ENCODE results near the gene NPC2.

DNA sequence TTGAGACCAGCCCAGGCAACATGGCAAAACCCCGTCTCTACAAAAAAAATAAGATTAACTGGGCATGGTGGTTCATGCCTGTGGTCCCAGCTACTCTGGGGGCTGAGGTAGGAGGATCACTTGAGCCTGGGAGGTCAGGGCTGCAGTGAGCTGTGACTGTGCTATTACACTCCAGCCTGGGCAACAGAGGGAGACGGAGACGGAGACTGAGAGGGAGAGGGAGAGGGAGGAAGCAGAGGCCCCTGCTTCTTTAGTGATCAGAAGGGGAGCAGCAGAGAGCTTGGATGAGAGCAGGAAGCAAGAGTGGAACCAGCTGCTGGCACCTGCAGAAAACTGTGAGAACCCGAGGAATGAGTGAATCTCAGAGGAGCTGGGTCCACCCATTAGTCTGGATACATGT lies 46.4 kb upstream of the NPC2 start:
- TF ChIP-seq, protein P1, sequence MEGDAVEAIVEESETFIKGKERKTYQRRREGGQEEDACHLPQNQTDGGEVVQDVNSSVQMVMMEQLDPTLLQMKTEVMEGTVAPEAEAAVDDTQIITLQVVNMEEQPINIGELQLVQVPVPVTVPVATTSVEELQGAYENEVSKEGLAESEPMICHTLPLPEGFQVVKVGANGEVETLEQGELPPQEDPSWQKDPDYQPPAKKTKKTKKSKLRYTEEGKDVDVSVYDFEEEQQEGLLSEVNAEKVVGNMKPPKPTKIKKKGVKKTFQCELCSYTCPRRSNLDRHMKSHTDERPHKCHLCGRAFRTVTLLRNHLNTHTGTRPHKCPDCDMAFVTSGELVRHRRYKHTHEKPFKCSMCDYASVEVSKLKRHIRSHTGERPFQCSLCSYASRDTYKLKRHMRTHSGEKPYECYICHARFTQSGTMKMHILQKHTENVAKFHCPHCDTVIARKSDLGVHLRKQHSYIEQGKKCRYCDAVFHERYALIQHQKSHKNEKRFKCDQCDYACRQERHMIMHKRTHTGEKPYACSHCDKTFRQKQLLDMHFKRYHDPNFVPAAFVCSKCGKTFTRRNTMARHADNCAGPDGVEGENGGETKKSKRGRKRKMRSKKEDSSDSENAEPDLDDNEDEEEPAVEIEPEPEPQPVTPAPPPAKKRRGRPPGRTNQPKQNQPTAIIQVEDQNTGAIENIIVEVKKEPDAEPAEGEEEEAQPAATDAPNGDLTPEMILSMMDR (IDR thresholded peaks at IDR 0.05) = no peak
- no peak for TF ChIP-seq POLR2A (IDR thresholded peaks at IDR 0.05)
